ENCODE data around the gene SLC39A13. TPM values are rescaled to one million over a fixed set of nuclear protein-coding genes. Genes with fewer than 3 reads are reported as not detected.
A peak's percentile ranks its signal among the peaks of the same experiment; 100 is the strongest.

Gene SLC39A13
- total RNA-seq, 4 donors from 2014 or later, result 51.3 to 84.3 (median 66.8) TPM

GRCh38 chr11:47411884-47412746 is 3.7 kb downstream of the SLC39A13 start:
- WGBS, 2 donors, result 75 to 100% methylated on average over 1 to 7 of the region's 12 CpGs
- Histone ChIP-seq H3K9me3 (no peaks in the 10 kb centered on the region), H3K4me1 (peaks cover 35 to 48% of the 10 kb centered on the region in 2 donors), H3K27ac (no peak overlapping the region), H3K36me3 (peaks cover 16 to 21% of the 10 kb centered on the region in 2 donors), H3K27me3 (no peaks in the 10 kb centered on the region), H3K4me3 (replicated peaks in 1 of 3) (no peak overlapping the region)
- no peak for TF ChIP-seq POLR2A (IDR thresholded peaks at IDR 0.05)
- TF ChIP-seq CTCF (IDR thresholded peaks at IDR 0.05), result peak; percentile 37 to 75 (median 43)
- peak in 1 of 2 donors; percentile 38 for DNase-seq
- intact Hi-C loops (cut with DNase I), result no loop called here

GRCh38 chr11:47413351-47413750 is 5.0 kb downstream of the SLC39A13 start:
- no peaks in the 10 kb centered on the region for H3K9me3 ChIP-seq
- peaks cover 23 to 27% of the 10 kb centered on the region in 2 donors for H3K36me3 ChIP-seq
- peaks cover 30 to 55% of the 10 kb centered on the region in 2 donors for H3K4me1 ChIP-seq
- no peak for TF ChIP-seq CTCF (IDR thresholded peaks at IDR 0.05)
- no peak overlapping the region for H3K4me3 ChIP-seq (replicated peaks in 1 of 3)
- DNase-seq, result no peak
- H3K27ac ChIP-seq, result peak overlapping the region in 1 of 3 donors; percentile 83
- WGBS, 2 donors, result 92 to 95% methylated on average over 8 to 9 of the region's 13 CpGs
- intact Hi-C loops (cut with DNase I), result no loop called here
- H3K27me3 ChIP-seq, result no peaks in the 10 kb centered on the region

- intact Hi-C loops (cut with DNase I), result no loop called here
- 73 to 87% methylated on average over 16 of the region's 16 CpGs for WGBS, 2 donors
Observed at GRCh38 chr11:47413908-47414684, 5.7 kb downstream of the SLC39A13 start.

GRCh38 chr11:47414685-47415070 is 6.3 kb downstream of the SLC39A13 start:
- Histone ChIP-seq H3K27me3 (no peaks in the 10 kb centered on the region), H3K9me3 (no peaks in the 10 kb centered on the region), H3K36me3 (peaks cover 34 to 38% of the 10 kb centered on the region in 2 donors), H3K27ac (peak overlapping the region in 2 of 3 donors; percentile 83 to 93), H3K4me1 (peaks cover 20 to 45% of the 10 kb centered on the region in 2 donors), H3K4me3 (replicated peaks in 1 of 3) (no peak overlapping the region)
- WGBS, 2 donors, result 93 to 98% methylated on average over 3 to 12 of the region's 19 CpGs
- TF ChIP-seq POLR2A (IDR thresholded peaks at IDR 0.05), result no peak
- TF ChIP-seq CTCF (IDR thresholded peaks at IDR 0.05), result no peak
- intact Hi-C loops (cut with DNase I), result no loop called here
- DNase-seq, result no peak

More at GRCh38 chr11:47413908-47414684, 5.7 kb downstream of the SLC39A13 start:
- Histone ChIP-seq H3K9me3 (no peaks in the 10 kb centered on the region), H3K36me3 (peaks cover 31 to 35% of the 10 kb centered on the region in 2 donors), H3K4me1 (peaks cover 26 to 51% of the 10 kb centered on the region in 2 donors), H3K4me3 (replicated peaks in 1 of 3) (no peak overlapping the region), H3K27me3 (no peaks in the 10 kb centered on the region), H3K27ac (peak overlapping the region in 2 of 3 donors; percentile 83 to 93)
- no peak for DNase-seq
- no peak for TF ChIP-seq POLR2A (IDR thresholded peaks at IDR 0.05)

GRCh38 chr11:47415091-47415854 is 6.9 kb downstream of the SLC39A13 start:
- DNase-seq, result no peak
- peaks cover 16 to 39% of the 10 kb centered on the region in 2 donors for H3K4me1 ChIP-seq
- peak overlapping the region; percentile 70 to 93 (median 83) for H3K27ac ChIP-seq
- peaks cover 39 to 43% of the 10 kb centered on the region in 2 donors for H3K36me3 ChIP-seq
- H3K9me3 ChIP-seq, result no peaks in the 10 kb centered on the region
- TF ChIP-seq POLR2A (IDR thresholded peaks at IDR 0.05), result no peak
- TF ChIP-seq CTCF (IDR thresholded peaks at IDR 0.05), result no peak
- intact Hi-C loops (cut with DNase I), result no loop called here
- WGBS, 2 donors, result 83 to 87% methylated on average over 25 to 30 of the region's 31 CpGs
- H3K27me3 ChIP-seq, result no peaks in the 10 kb centered on the region
- no peak overlapping the region for H3K4me3 ChIP-seq (replicated peaks in 1 of 3)

Data from thyroid gland (tissue), 4 donors.